KOPT-K1 (cell line): ENCODE data around the gene NPPC.
"Not testable (repeated sequence)": the region's sequence is repeated elsewhere in the genome, so short reads cannot be mapped to it uniquely, and the experiment has no call there.

ENCODE experiments used
- H3K27ac ChIP-seq: fragments of 200-600 bp; sonication (generic); 2 replicates; pipeline ENCODE4 v1.5.1; 2016; ENCODE audit warnings: antibody characterized with exemption, mild to moderate bottlenecking, low read depth, low read length; ENCODE audit not compliant: poor library complexity, severe bottlenecking
- H3K36me3 ChIP-seq: fragments of 200-600 bp; sonication (generic); 2 replicates; pipeline ENCODE4 v1.5.1; 2017; ENCODE audit warnings: antibody characterized with exemption, mild to moderate bottlenecking, low read length, moderate library complexity; ENCODE audit not compliant: insufficient read depth
- H3K9me3 ChIP-seq: fragments of 200-600 bp; sonication (generic); 2 replicates; pipeline ENCODE4 v1.5.1; 2017; ENCODE audit warnings: antibody characterized with exemption, low read length, mild to moderate bottlenecking; ENCODE audit not compliant: insufficient read depth, poor library complexity, severe bottlenecking

The NPPC gene

DNA sequence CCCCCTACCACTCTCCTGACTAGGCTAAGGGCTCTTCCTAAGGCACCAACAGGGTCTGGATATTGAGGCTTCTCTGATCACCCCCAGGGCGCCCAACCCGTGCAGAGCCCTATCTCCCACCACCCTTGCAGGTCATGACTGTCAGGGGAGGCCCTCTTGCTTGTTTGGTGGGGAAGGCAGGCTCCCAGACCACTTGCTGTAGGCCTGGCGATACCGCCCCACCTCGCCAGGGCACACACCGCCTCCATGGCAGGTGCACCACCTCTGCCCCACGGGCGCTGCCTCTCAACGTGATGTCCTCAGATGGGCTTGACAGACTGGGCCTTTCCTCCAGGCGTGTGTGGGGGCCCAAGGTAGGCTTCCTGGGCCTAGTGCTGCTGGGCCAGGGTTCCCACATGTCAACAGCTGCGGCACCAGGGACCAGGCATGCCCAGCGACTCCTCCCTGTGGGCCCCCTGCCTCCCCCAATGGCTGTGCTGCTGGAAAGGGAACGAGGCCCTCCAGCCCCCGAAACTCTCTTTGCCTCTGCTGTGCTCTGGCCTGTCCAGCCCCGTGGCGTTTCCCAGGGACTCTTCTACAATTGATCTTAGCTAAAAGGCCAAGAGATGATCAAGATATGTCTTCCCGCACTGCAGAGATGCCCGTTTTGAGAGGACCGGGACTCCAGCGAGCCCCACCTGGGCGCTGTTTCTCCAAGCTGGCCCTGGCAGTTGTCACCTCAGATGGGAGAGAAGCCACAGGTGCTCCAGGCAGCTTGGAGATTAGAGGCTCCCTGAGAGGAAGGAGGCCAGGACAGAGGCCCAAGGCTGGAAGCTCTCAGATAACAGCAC is 7.5 kb downstream of the NPPC start:
- H3K27ac ChIP-seq: no peak overlapping the region
- no peaks in the 10 kb centered on the region for H3K36me3 ChIP-seq
- H3K9me3 ChIP-seq: no peaks in the 10 kb centered on the region

- no peaks in the 10 kb centered on the region for H3K9me3 ChIP-seq
- H3K36me3 ChIP-seq: no peaks in the 10 kb centered on the region
- H3K27ac ChIP-seq: no peak overlapping the region
Measured at GRCh38 chr2:231917280-231918066, 8.7 kb downstream of the NPPC start.

DNA sequence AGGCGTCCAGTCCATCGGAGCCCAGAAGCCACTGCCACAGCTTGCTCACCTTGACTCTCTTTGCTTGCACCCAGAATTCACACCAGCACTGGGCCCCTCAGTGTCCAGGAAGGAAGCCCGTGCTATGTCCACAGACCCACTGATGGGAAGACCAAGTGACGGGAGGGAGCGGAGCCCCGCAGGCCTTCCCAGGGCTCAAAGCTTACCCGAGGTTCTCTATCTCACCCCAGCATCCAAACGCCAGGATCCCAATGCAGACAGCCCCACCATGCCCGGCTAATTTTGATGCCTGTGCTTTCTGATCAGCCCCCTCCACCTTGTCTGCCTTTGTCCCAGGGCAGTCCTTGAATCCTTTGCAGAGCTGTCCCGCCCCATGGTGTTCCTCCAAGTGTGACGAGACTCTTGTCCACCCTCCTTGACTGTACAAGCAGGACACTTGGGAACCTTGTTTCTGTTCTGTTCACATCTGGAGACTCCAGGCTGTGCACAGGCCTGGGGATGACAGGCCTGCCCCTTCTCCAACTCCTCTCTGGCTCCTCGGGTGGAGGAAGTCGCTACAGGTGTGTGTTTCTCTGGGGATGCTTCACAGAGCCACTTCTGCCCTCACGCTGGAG is 12.0 kb downstream of the NPPC start:
- H3K27ac ChIP-seq: no peak overlapping the region
- H3K9me3 ChIP-seq: no peaks in the 10 kb centered on the region
- no peaks in the 10 kb centered on the region for H3K36me3 ChIP-seq

GRCh38 chr2:231911381-231911780 is 14.8 kb downstream of the NPPC start:
- Histone ChIP-seq H3K27ac (no peak overlapping the region), H3K9me3 (no peaks in the 10 kb centered on the region), H3K36me3 (no peaks in the 10 kb centered on the region)

- H3K27ac ChIP-seq: no peak overlapping the region
- H3K9me3 ChIP-seq: no peaks in the 10 kb centered on the region
- H3K36me3 ChIP-seq: no peaks in the 10 kb centered on the region
Measured at GRCh38 chr2:231910771-231911170, 15.4 kb downstream of the NPPC start.

DNA sequence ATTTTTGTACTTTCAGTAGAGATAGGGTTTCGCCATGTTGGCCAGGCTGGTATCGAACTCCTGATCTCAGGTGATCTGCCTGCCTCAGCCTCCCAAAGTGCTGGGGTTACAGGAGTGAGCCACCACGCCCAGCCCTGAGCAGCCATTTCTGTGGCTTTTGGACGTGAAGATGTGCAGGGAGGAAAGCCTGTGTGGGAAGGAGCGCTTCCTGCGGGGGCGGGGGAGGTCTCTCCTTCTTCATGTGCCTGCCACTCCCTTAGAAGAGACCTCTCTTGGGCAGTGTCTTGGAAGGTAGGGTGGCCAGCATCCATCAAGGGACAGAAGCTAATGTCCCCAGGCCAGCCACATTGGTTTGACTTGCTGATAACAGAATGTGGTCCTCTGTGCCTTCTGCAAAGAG is 16.0 kb downstream of the NPPC start:
- H3K27ac ChIP-seq, H3K36me3 ChIP-seq, H3K9me3 ChIP-seq: not testable (repeated sequence)

GRCh38 chr2:231909631-231910030 is 16.6 kb downstream of the NPPC start:
- H3K9me3 ChIP-seq: no peaks in the 10 kb centered on the region
- H3K27ac ChIP-seq: no peak overlapping the region
- no peaks in the 10 kb centered on the region for H3K36me3 ChIP-seq

GRCh38 chr2:231908584-231908983 is 17.6 kb downstream of the NPPC start:
- H3K9me3 ChIP-seq: no peaks in the 10 kb centered on the region
- no peaks in the 10 kb centered on the region for H3K36me3 ChIP-seq
- H3K27ac ChIP-seq: no peak overlapping the region

- no peak overlapping the region for H3K27ac ChIP-seq
- H3K9me3 ChIP-seq: no peaks in the 10 kb centered on the region
Measured at GRCh38 chr2:231907765-231908164, 18.4 kb downstream of the NPPC start.

DNA sequence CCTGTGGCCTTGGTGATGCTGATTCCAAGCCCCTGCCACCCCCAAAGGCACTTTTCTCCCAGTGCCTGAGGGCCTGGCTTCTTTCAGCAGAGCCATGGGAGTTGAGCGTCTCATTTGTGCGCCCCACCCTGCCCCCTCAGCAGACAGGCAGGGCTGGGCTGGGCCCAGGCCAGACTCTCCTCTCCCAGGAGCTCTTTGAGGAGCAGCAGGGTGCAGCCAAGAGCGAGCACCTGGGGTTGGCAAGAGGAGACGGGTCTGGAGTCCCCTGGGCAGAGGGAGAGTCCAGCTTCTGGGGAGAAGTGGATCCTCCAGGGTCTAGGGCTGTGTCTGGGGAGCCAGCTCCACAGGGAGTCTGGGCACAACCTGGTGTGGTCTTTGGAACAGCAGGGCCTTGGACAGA is 21.2 kb downstream of the NPPC start:
- no peaks in the 10 kb centered on the region for H3K9me3 ChIP-seq
- H3K27ac ChIP-seq: no peak overlapping the region
- H3K36me3 ChIP-seq: no peaks in the 10 kb centered on the region

More at GRCh38 chr2:231907765-231908164, 18.4 kb downstream of the NPPC start:
- no peaks in the 10 kb centered on the region for H3K36me3 ChIP-seq

GRCh38 chr2:231904161-231904611 is 22.0 kb downstream of the NPPC start:
- no peaks in the 10 kb centered on the region for H3K36me3 ChIP-seq
- no peak overlapping the region for H3K27ac ChIP-seq
- no peaks in the 10 kb centered on the region for H3K9me3 ChIP-seq

GRCh38 chr2:231902598-231902997 is 23.6 kb downstream of the NPPC start:
- Histone ChIP-seq H3K27ac (no peak overlapping the region), H3K36me3 (no peaks in the 10 kb centered on the region), H3K9me3 (no peaks in the 10 kb centered on the region)

GRCh38 chr2:231900972-231901371 is 25.2 kb downstream of the NPPC start:
- H3K9me3 ChIP-seq: no peaks in the 10 kb centered on the region
- H3K27ac ChIP-seq: no peak overlapping the region
- H3K36me3 ChIP-seq: no peaks in the 10 kb centered on the region

- H3K36me3 ChIP-seq: no peaks in the 10 kb centered on the region
- H3K27ac ChIP-seq: no peak overlapping the region
- H3K9me3 ChIP-seq: no peaks in the 10 kb centered on the region
Measured at GRCh38 chr2:231900486-231900942, 25.7 kb downstream of the NPPC start.
